ENCODE data around the gene MPP3.
"Not testable (repeated sequence)": the region's sequence is repeated elsewhere in the genome, so short reads cannot be mapped to it uniquely, and the experiment has no call there.

MPP3 gene

DNA sequence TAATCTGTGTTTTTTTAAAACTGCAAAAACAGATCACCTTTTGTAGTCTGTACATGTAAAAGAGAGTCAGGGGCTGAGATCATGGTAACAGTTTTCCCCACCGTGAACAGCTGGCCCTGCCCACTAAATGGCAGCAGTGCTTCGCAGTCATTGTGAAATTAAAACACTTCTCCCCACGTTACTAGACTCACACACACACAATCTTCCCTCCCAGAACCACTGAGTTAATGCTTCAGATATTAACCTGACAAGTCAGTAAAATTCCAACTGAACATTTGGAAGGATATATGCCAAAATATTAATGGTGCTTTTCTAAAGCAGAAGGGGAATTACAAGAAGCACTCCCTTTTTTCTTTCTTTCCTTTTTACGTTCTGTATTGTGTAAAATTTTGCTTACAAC lies 12.8 kb upstream of the MPP3 start:
- Histone ChIP-seq H3K36me3 (ENCODE audit: insufficient read depth, low read length) (no peaks in the 10 kb centered on the region), H3K9ac (ENCODE audit: insufficient read length) (no peak overlapping the region), H3K9me3 (ENCODE audit: low read depth, low read length) (no peaks in the 10 kb centered on the region), H3K4me3 (no peak overlapping the region), H3K27ac (0 out of 2 replicates have a peak overlapping the region, but pooled peaks have one; percentile 21)
- TF ChIP-seq EZH2 (IDR thresholded peaks at IDR 0.05) = no peak
- TF ChIP-seq POLR2AphosphoS5 (IDR thresholded peaks at IDR 0.05; ENCODE audit: borderline replicate concordance, low read depth, low read length) = no peak
- no peak for TF ChIP-seq FOXP2 (optimal IDR thresholded peaks at IDR 0.05; ENCODE audit: control extremely low read depth, extremely low read length, insufficient read depth)
- no peak for DNase-seq (ENCODE audit: low read depth, low spot score)

DNA sequence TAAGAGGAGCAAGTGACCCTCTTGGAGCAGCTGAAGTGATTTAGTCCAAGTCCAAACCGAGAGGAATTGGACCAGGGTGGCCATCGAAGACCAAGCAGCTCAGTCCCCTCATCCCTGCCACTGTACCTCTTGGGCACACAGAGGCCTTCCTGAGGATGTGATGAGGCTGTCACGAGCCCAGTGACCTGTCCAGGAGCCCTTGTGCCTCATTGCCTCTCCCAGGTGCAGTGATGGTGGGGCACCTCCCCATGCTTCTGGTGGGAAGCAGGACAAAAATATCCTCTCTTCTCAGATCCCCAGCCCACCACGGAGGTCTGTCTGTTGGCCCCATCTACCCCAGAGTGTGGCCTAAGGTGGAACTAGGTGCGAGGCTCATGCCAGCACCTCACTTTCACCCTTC lies 11.3 kb upstream of the MPP3 start:
- Histone ChIP-seq H3K36me3 (ENCODE audit: insufficient read depth, low read length) (no peaks in the 10 kb centered on the region), H3K4me3 (no peak overlapping the region), H3K9me3 (ENCODE audit: low read depth, low read length) (no peaks in the 10 kb centered on the region), H3K27ac (no peak overlapping the region), H3K9ac (ENCODE audit: insufficient read length) (no peak overlapping the region)
- TF ChIP-seq FOXP2 (optimal IDR thresholded peaks at IDR 0.05; ENCODE audit: control extremely low read depth, extremely low read length, insufficient read depth) (no peak), EZH2 (IDR thresholded peaks at IDR 0.05) (no peak), POLR2AphosphoS5 (IDR thresholded peaks at IDR 0.05; ENCODE audit: borderline replicate concordance, low read depth, low read length) (no peak)
- DNase-seq (ENCODE audit: low read depth, low spot score) = no peak

GRCh38 chr17:43842975-43843325 lies 10.0 kb upstream of the MPP3 start:
- H3K36me3 ChIP-seq (ENCODE audit: insufficient read depth, low read length) = no peaks in the 10 kb centered on the region
- TF ChIP-seq POLR2AphosphoS5 (IDR thresholded peaks at IDR 0.05; ENCODE audit: borderline replicate concordance, low read depth, low read length) (no peak), FOXP2 (optimal IDR thresholded peaks at IDR 0.05; ENCODE audit: control extremely low read depth, extremely low read length, insufficient read depth) (no peak), EZH2 (IDR thresholded peaks at IDR 0.05) (no peak)
- peak overlapping the region; percentile 74 for H3K27ac ChIP-seq
- H3K4me3 ChIP-seq = peak overlapping the region; percentile 47
- H3K9me3 ChIP-seq (ENCODE audit: low read depth, low read length) = no peaks in the 10 kb centered on the region
- DNase-seq (ENCODE audit: low read depth, low spot score) = no peak
- no peak overlapping the region for H3K9ac ChIP-seq (ENCODE audit: insufficient read length)

- Histone ChIP-seq H3K27ac (peak overlapping the region; percentile 74), H3K4me3 (peak overlapping the region; percentile 62)
- not testable (repeated sequence) for H3K9me3 ChIP-seq (ENCODE audit: low read depth, low read length); H3K36me3 ChIP-seq (ENCODE audit: insufficient read depth, low read length); H3K9ac ChIP-seq (ENCODE audit: insufficient read length)
- peak; percentile 42 for DNase-seq (ENCODE audit: low read depth, low spot score)
Observed at GRCh38 chr17:43842091-43842974, 9.4 kb upstream of the MPP3 start.

DNA sequence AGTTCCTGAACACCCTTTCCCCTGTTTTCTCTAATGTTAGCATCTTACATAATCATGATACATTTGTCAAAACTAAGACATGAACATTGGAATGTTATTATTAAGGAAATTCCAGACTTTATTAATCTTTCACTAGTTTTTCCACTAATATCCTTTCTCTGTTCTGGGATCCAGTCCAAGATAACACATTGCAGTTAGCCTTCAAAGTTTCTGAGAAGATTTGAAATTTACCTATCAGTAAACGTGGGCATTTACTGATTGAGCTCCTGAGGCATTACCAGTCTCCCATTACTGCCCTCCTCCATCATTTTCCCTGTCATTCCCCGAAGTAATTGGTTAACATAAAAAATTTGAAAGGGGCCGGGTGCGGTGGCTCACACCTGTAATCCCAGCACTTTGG lies 8.3 kb upstream of the MPP3 start:
- no peaks in the 10 kb centered on the region for H3K36me3 ChIP-seq (ENCODE audit: insufficient read depth, low read length)
- TF ChIP-seq POLR2AphosphoS5 (IDR thresholded peaks at IDR 0.05; ENCODE audit: borderline replicate concordance, low read depth, low read length) (no peak), FOXP2 (optimal IDR thresholded peaks at IDR 0.05; ENCODE audit: control extremely low read depth, extremely low read length, insufficient read depth) (no peak), EZH2 (IDR thresholded peaks at IDR 0.05) (no peak)
- H3K27ac ChIP-seq = peak overlapping the region; percentile 4; the same call in 1 of the 2 replicates
- H3K9ac ChIP-seq (ENCODE audit: insufficient read length) = no peak overlapping the region
- peak overlapping the region; percentile 17; the same call in 1 of the 2 replicates for H3K4me3 ChIP-seq
- H3K9me3 ChIP-seq (ENCODE audit: low read depth, low read length) = no peaks in the 10 kb centered on the region
- DNase-seq (ENCODE audit: low read depth, low spot score) = no peak

GRCh38 chr17:43840814-43841213 lies 7.9 kb upstream of the MPP3 start:
- TF ChIP-seq POLR2AphosphoS5 (IDR thresholded peaks at IDR 0.05; ENCODE audit: borderline replicate concordance, low read depth, low read length) = no peak
- no peak for TF ChIP-seq FOXP2 (optimal IDR thresholded peaks at IDR 0.05; ENCODE audit: control extremely low read depth, extremely low read length, insufficient read depth)
- TF ChIP-seq EZH2 (IDR thresholded peaks at IDR 0.05) = no peak
- Histone ChIP-seq H3K27ac (peak overlapping the region; percentile 23; the same call in 1 of the 2 replicates), H3K4me3 (peak overlapping the region; percentile 17; the same call in 1 of the 2 replicates), H3K9me3 (ENCODE audit: low read depth, low read length) (no peaks in the 10 kb centered on the region), H3K36me3 (ENCODE audit: insufficient read depth, low read length) (no peaks in the 10 kb centered on the region), H3K9ac (ENCODE audit: insufficient read length) (no peak overlapping the region)
- peak; percentile 73 for DNase-seq (ENCODE audit: low read depth, low spot score)

DNA sequence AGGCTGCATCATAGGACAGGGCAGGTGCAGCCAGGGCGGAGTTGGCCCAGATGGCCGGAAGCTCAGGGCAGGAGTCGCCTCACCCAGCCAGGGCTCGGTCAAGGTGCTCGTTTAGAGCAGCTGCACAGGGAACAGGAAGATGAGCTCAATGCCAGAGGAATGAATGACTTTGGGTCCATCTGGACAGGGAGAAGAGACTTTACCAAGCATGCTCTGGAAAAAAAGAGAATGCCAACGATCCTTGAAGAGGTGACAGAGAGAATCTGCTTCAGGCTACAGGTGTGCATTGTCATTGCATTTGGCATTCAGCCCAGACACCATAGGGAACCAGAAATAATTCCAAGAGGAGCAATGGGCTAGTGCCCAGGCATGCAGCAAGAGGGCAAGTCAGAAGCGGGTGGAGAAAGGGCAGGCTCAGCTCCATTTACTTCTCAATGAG lies 6.7 kb upstream of the MPP3 start:
- H3K9ac ChIP-seq (ENCODE audit: insufficient read length) = no peak overlapping the region
- 0 out of 2 replicates have a peak overlapping the region, but pooled peaks have one; percentile 31 for H3K27ac ChIP-seq
- no peak for TF ChIP-seq EZH2 (IDR thresholded peaks at IDR 0.05)
- TF ChIP-seq POLR2AphosphoS5 (IDR thresholded peaks at IDR 0.05; ENCODE audit: borderline replicate concordance, low read depth, low read length) = no peak
- TF ChIP-seq FOXP2 (optimal IDR thresholded peaks at IDR 0.05; ENCODE audit: control extremely low read depth, extremely low read length, insufficient read depth) = no peak
- no peaks in the 10 kb centered on the region for H3K36me3 ChIP-seq (ENCODE audit: insufficient read depth, low read length)
- H3K4me3 ChIP-seq = no peak overlapping the region
- DNase-seq (ENCODE audit: low read depth, low spot score) = no peak
- no peaks in the 10 kb centered on the region for H3K9me3 ChIP-seq (ENCODE audit: low read depth, low read length)

GRCh38 chr17:43834106-43834505 lies 1.2 kb upstream of the MPP3 start:
- no peak for DNase-seq (ENCODE audit: low read depth, low spot score)
- peaks cover 5% of the 10 kb centered on the region; the same call in 1 of the 2 replicates for H3K36me3 ChIP-seq (ENCODE audit: insufficient read depth, low read length)
- H3K4me3 ChIP-seq = no peak overlapping the region
- TF ChIP-seq FOXP2 (optimal IDR thresholded peaks at IDR 0.05; ENCODE audit: control extremely low read depth, extremely low read length, insufficient read depth) (no peak), EZH2 (IDR thresholded peaks at IDR 0.05) (no peak), POLR2AphosphoS5 (IDR thresholded peaks at IDR 0.05; ENCODE audit: borderline replicate concordance, low read depth, low read length) (no peak)
- no peak overlapping the region for H3K27ac ChIP-seq
- H3K9me3 ChIP-seq (ENCODE audit: low read depth, low read length) = no peaks in the 10 kb centered on the region
- no peak overlapping the region for H3K9ac ChIP-seq (ENCODE audit: insufficient read length)

All from SK-N-MC (cell line).